GM19372 (cell line): ENCODE results near the gene SPHK2.
A peak's percentile ranks its signal among the peaks of the same experiment; 100 is the strongest.
"Not testable (repeated sequence)": the region's sequence is repeated elsewhere in the genome, so short reads cannot be mapped to it uniquely, and the experiment has no call there.

Experiments
- ATAC-seq: cut with Tn5 transposase; IDR thresholded peaks from one replicate; pipeline ENCODE4 v1.9.1; 2021; ENCODE audit warnings: mild to moderate bottlenecking, low read depth, moderate library complexity; ENCODE audit not compliant: unreplicated experiment

SPHK2 gene

DNA sequence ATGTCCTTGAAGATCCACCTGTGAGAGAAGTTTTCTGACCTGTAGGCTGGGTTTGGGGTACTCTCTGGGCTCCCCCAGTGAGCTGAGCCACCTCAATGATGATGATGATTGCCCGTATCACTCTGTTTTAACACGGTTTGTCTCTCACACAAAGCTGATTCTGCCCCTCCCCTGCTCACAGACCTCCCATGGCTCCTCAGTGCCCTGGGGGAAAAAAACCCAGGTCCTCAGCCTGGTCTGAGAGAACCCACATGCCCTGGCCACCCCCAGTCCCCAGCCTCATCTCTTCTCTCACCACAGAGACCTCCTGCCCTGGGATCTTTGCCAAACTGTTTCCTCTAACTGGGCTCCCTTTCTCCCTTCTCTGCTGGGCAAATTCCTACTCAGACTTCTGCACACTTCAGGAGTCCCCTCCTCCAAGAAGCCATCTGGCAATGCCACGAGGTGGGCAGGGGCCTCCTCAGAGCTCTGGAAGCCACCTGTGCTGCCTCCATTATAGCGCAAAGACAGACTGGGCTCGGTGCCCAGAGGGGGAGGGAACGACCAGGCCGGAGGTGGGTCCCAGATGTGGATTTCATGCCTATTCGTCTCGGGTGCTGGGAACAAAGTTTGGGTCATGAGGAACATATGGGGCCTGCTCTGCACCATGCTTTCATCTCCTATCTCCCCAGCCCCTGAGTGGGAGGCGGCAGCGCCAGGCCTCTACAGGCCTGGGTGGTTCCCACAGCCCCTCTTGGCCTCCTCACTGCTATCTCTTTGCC lies 35.2 kb downstream of the SPHK2 start:
- no peak for ATAC-seq

- no peak for ATAC-seq
Measured at GRCh38 chr19:48656840-48657474, 37.7 kb downstream of the SPHK2 start.

GRCh38 chr19:48657828-48658227 lies 38.5 kb downstream of the SPHK2 start:
- ATAC-seq, result not testable (repeated sequence)

- ATAC-seq, result no peak
Measured at GRCh38 chr19:48658483-48658882, 39.2 kb downstream of the SPHK2 start.

GRCh38 chr19:48659768-48660167 lies 40.5 kb downstream of the SPHK2 start:
- no peak for ATAC-seq

GRCh38 chr19:48660852-48661710 lies 41.8 kb downstream of the SPHK2 start:
- ATAC-seq, result peak; percentile 82

DNA sequence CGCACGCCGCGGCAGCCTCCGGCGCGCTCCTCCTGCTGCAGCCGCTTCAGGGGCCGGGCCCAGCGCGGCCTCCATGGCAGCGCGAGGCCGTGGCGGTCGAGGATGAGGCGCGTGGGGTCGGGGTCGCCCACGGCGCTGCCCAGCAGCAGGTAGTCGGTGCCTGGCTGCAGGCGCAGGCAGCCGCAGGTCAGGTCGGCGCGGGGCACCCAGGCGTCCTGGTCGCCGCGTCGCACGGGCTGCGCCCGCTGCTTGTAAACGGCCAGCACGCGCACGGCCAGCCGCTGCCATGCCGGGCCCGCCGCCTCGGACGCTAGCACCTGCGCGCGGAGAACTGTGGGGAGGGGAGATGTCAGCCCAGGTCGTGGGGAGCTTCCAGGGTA lies 42.4 kb downstream of the SPHK2 start:
- ATAC-seq, result no peak

DNA sequence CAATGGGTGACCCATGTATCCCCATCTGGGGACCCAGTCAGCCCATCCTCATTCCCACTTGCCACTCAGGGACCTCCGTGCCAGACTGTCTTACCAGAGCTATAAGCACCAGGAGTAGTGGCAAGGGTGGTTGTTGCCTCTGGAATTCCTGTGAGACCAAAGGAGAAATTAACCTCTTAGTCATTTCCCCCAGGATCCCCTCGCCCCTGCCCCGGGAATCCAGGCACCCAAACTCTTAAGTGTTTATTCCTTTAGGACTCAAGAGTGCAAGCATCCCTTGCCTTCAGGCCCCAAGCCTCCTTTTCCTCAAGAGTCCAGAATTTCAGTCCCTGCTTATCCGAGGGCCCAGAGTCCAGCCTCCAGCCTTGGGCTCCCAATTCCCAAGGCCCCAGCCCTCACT lies 44.4 kb downstream of the SPHK2 start:
- ATAC-seq, result no peak

GRCh38 chr19:48664476-48664875 lies 45.2 kb downstream of the SPHK2 start:
- ATAC-seq, result no peak

GRCh38 chr19:48665786-48666185 lies 46.5 kb downstream of the SPHK2 start:
- ATAC-seq, result no peak

- no peak for ATAC-seq
Measured at GRCh38 chr19:48668332-48668731, 49.0 kb downstream of the SPHK2 start.

DNA sequence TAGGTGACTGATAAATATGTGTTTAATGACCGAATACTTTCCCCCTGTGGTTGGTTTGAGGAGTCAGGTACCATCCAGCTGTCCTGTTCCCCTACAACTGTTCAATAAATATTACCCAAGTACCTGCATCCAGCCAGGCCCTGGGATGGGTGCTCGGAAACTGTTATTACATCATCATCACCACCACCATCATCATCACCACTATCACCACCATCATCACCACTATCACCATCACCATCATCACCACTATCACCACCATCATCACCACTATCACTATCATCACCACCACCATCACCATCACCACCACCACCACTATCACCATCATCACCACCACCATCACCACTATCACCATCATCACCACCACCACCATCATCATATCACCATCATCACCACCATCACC lies 49.5 kb downstream of the SPHK2 start:
- no peak for ATAC-seq

- no peak for ATAC-seq
Measured at GRCh38 chr19:48669903-48670668, 50.8 kb downstream of the SPHK2 start.

DNA sequence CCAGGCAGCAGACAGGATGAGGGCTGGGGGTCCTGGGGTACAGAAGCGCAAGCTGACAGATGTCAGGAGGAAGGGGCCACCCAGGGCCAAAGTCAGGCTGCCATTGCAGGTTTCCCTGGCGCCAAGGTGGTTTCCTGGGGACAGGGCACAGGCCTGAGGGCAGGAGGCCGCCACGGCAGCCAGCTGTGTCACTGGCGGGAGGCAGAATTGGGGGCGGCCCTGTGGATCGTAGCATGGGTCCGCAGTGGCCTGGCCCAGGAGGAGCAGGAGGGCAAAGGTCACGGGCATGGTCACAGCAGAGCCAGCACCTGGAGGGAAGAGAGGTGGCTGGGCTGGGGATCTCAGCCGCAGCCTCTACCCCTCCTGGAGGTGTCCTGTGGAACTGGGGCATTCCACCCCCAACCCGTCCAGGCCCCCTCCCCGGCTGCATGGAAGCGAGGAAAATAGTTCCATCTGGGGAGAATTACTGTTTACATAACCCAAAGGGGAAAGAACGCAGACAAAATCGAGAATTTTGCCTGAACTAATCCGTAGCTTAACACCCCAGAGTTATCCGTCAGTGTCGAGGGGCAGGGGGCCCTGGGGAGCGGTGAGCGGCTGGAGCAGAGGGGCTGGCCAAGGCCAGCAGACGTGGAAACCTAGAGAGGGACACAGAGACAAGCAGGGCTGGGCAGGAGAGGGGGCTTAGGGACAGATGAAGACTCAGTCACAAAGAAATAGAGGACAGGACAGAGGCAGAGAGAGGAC lies 51.6 kb downstream of the SPHK2 start:
- ATAC-seq, result no peak

DNA sequence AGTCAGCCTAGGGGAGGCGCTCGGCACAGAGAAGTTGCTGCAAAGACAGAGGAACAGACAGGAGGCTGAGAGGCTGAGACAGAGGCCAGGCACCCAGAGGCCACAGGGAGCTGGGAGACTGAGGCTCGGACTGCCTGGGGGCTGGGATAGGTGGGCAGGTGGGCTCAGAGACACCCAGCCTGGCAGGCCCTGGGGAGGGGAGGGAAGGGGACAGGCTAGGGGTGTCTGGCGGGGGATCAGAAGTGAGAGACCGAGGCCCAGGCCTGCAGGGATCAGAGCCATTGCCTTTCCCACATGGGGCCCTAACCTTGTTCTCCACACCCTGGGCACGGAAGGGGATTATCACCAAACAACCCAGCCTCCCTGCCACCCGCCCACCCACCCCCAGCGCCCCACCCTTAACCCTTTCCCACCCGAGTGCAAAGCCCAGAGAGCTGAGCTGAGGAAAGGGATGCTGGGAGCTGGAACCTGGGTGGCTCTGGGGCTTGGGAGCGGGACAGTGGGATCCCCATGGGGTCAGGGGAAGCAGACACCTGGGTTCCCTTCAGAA lies 52.2 kb downstream of the SPHK2 start:
- ATAC-seq, result no peak

GRCh38 chr19:48672994-48673393 lies 53.7 kb downstream of the SPHK2 start, which contains the start of gene NTN5:
TSS of gene NTN5 (minus strand) at chr19:48673017. CDS start at chr19:48670986, 2,031 bp downstream.
- ATAC-seq, result no peak

DNA sequence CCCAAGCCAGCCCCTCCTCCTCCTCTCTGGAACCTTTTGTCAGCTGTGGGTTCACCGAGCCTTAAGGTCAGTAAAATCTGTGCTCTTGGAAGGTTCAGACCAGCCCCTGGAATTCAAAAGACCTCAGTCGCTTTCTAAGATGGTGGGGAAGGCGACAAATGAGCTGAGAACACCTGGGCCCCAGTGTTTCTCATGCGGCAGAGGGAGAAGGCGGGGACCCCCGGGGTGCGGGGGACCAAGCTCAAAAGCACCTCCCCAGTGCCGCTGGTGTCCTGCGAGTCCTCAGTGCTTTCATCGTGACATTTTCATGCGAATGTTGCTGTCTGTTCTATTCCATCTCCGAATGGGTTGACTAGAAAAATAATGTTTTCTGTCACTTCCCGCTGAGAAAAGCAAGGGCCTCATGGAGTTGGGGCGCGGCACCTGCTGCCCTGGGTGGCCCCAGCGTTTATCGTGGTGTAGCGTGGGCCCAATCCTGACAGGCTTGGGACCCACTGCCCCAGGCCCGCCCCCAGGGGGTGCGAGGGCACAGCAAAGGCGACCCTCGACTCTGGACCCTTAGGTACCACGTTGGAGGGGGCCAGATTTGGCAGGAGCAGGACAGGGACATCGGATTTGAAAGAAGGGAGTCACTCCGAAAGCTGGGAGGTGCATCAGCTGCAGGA lies 54.3 kb downstream of the SPHK2 start:
- no peak for ATAC-seq

GRCh38 chr19:48674216-48674809 lies 55.0 kb downstream of the SPHK2 start:
- no peak for ATAC-seq
